ENCODE measurements around the gene RUNX3.
A peak's percentile ranks its signal among the peaks of the same experiment; 100 is the strongest.
"Not testable (repeated sequence)": the region's sequence is repeated elsewhere in the genome, so short reads cannot be mapped to it uniquely, and the experiment has no call there.

RUNX3 gene

GRCh38 chr1:24900486-24900849 is 29.6 kb downstream of the RUNX3 start:
- DNase-seq: no peak

GRCh38 chr1:24899581-24900485 is 30.2 kb downstream of the RUNX3 start:
- no peak for DNase-seq

DNA sequence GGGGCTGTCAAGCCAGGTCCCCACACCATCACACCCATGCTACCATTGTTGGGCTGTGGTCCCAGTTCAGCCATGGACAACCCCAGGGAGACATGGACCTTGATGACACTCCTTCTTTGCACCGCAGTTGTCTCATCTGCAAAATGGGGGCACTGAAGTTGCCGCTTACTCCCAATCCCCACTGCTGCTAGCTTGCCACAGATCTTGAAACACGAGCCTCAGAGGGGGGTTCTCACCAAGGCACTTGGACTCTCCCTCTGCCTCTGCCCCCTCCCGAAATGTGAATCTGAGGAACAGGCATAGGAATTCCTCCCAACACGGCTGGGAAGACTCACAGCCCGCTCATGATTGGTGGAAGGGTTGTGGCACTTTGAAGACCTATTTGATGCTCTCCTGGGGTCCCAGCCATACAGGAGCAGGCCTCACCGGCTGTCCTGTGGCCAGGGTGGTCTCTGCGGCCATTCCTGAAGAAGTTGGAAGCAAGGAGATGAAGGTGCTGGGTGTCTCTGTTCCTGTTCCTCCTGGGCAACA is 31.1 kb downstream of the RUNX3 start:
- DNase-seq: no peak

GRCh38 chr1:24898152-24898908 is 31.7 kb downstream of the RUNX3 start:
- peak; percentile 39 for DNase-seq

- peak; percentile 9 for DNase-seq
Observed at GRCh38 chr1:24897263-24898151, 32.6 kb downstream of the RUNX3 start.

DNA sequence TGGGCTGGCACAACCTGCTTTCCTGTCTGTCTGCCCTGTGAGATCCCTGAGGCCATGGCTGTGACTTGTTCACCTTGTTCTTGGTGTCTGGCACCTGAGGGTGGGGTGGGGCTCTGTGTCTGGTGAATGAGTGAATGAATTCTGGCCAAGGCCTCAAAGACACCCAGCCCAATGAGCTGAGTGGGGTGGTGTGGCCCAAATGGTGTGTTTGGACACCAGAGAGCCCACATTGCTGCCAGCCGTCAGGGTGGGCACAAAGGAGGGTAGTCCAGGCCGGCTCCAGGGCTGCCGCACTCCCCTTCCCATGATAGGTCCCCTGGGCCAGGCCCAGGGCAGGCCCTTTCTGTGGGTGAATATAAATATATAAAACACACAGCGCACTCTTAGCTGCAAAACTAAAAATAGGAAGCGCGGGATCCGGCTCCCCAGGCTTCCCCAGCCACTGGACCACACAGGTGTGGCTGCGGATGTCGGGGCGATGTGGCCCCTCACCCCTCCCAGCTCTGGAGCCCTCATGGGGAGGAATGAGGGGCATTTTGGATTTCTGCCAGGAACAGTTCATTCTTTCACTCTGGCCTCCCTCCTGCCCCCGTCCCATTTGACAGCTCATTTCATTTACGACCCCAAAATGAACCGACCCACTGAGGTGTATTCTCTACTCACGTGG is 33.3 kb downstream of the RUNX3 start:
- DNase-seq: no peak

DNA sequence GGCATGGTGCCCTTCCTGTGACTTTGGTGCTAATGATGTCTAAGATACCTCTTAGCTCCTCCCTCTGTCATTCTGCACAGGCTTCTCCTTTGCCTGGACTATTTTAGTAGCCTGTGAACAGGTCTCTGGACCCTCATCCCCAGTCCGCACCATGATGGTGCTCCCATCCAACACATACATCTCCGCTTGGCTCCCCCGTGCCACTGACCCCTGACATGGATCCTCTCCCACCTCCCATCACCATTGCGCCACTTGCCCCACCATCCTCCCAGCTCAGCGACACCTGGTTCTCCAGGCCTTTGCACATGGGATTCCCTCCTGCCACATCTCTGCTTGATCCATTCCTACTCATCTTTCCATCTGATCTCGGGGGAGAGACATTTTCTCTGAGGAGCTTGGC is 33.9 kb downstream of the RUNX3 start:
- DNase-seq: no peak

- no peak for DNase-seq
Observed at GRCh38 chr1:24895511-24895910, 34.6 kb downstream of the RUNX3 start.

- no peak for DNase-seq
Observed at GRCh38 chr1:24894002-24894401, 36.1 kb downstream of the RUNX3 start.

GRCh38 chr1:24893431-24893830 is 36.6 kb downstream of the RUNX3 start:
- no peak for DNase-seq

- no peak for DNase-seq
Observed at GRCh38 chr1:24892188-24893153, 37.6 kb downstream of the RUNX3 start.

GRCh38 chr1:24891367-24891766 is 38.7 kb downstream of the RUNX3 start:
- DNase-seq: not testable (repeated sequence)

DNA sequence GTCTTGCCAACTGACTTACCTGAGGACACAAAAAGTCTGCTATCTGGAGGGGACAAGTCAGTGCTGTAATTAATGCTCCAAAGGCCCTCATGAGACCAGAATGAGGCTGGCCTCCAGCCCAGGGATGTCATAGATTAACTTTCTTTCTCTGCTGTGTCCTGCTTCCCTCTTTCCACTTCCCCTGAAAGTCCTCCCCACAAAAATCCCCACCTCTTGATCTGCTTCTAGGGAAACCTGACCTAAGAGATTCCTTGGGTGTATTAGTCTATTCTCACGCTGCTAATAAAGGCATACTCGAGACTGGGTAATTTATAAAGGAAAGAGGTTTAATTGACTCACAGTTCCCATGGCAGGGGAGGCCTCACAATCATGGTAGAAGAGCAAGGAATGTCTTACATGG is 39.2 kb downstream of the RUNX3 start:
- DNase-seq: no peak

DNA sequence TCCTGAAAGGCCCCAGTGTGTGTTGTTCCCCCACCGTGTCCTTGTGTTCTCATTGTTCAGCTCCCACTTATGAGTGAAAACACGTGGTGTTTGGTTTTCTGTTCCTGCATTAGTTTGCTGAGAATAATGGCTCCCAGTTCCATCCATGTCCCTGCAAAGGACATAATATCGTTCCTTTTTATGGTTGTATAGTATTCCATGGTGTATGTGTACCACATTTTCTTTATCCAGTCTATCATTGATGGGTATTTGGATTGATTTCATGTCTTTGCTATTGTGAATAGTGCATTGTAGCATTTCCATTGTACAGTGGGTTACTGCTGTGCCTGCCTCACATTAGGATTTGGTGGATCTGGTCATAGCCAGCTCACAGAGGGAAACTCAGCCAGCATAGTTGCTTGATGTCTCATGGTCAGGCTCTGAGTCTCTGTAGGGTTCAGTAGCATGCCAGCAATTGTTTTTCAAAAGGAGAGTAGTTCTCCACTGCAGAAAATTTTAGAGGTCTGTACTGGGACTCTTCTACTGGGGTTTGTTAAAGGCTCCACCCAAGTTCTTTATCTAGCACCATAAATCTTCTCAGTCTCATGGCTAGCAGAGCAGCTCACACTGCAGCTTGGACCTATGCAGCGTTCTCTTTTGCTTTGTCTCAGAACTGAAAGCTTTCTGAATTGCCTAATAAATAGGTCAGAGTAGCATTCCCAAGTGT is 41.0 kb downstream of the RUNX3 start:
- no peak for DNase-seq

- DNase-seq: no peak
Observed at GRCh38 chr1:24888061-24888970, 41.8 kb downstream of the RUNX3 start.

- no peak for DNase-seq
Observed at GRCh38 chr1:24886241-24886640, 43.8 kb downstream of the RUNX3 start.

DNA sequence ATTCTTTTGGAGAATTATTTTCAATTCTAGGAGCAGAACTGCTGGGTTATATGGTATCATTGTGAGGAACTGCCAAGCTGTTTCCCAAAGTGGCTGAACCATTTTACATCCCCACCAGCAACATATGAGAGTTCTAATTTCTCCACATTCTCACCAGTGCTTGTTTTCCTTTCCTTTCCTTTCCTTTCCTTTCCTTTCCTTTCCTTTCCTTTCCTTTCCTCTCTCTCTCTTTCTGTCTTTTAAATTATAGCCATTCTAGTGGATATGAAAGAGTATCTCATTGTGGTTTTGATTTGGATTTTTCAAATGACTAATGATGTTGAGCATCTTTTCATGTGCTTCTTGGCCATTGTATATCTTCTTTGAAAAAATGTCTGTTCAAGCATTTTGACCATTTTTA is 45.3 kb downstream of the RUNX3 start:
- DNase-seq: no peak

GRCh38 chr1:24881034-24881433 is 49.0 kb downstream of the RUNX3 start:
- no peak for DNase-seq
